SK-N-SH (cell line): ENCODE measurements around the gene OR52A1. TPM values are rescaled to one million over a fixed set of nuclear protein-coding genes. Genes with fewer than 3 reads are reported as not detected.
"Not testable (repeated sequence)": the region's sequence is repeated elsewhere in the genome, so short reads cannot be mapped to it uniquely, and the experiment has no call there.

Experiments
- CTCF ChIA-PET: fragments of 300-600, 350-600 bp; formaldehyde crosslinking; extraction: SDS; loops from one replicate; lab custom pipeline; 2021; lab: Yijun Ruan, JAX
- POLR2A ChIA-PET: fragments of 350-600 bp; sonication (Branson Sonifier 250); formaldehyde crosslinking; extraction: SDS; loops from one replicate; lab custom pipeline; 2020; ENCODE audit warnings: antibody characterized with exemption, inconsistent platforms; lab: Yijun Ruan, JAX
- DNase-seq: peaks from one replicate; pipeline ENCODE4 v3.0.0; 2012
- H2AFZ ChIP-seq: fragments of 200-600 bp; sonication (generic); 2 replicates; pipeline ENCODE4 v1.8.1; 2016; ENCODE audit warnings: antibody characterized with exemption, mild to moderate bottlenecking, low read depth
- H3F3A ChIP-seq: fragments of 200-600 bp; sonication (generic); replicated peaks from 2 replicates; pipeline ENCODE3; 2016; ENCODE audit warnings: antibody characterized with exemption, mild to moderate bottlenecking; ENCODE audit not compliant: insufficient read depth
- H3K27ac ChIP-seq, 2 experiments: fragments of 200-500 bp in 1 of 2; fragments of 200-600 bp in 1 of 2; sonication (Bioruptor generic) in 1 of 2; sonication (generic), shearing (Covaris generic) in 1 of 2; 2 replicates each; pipeline versions ENCODE4 v1.5.1 to v1.6.1; 2014 to 2016; ENCODE audit warnings: low read depth in 2 of 2, inconsistent platforms in 1 of 2, low read length in 1 of 2, mild to moderate bottlenecking in 1 of 2, mixed read lengths in 1 of 2
- H3K27me3 ChIP-seq: fragments of 200-600 bp; sonication (generic), shearing (Covaris generic); 2 replicates; pipeline ENCODE4 v1.6.1; 2016; ENCODE audit warnings: mixed run types; ENCODE audit not compliant: insufficient read depth
- H3K36me3 ChIP-seq, 2 experiments: fragments of 200-500 bp in 1 of 2; fragments of 200-600 bp in 1 of 2; sonication (Bioruptor generic) in 1 of 2; sonication (generic) in 1 of 2; replicated peaks in 1 of 2; 2 replicates each; pipeline versions ENCODE3 to v1.5.1; 2014 to 2016; ENCODE audit warnings: low read length in 1 of 2, mild to moderate bottlenecking in 1 of 2; ENCODE audit not compliant: insufficient read depth in 2 of 2, control insufficient read depth in 1 of 2
- H3K4me1 ChIP-seq, 2 experiments: fragments of 200-500 bp in 1 of 2; fragments of 200-600 bp in 1 of 2; sonication (Bioruptor generic) in 1 of 2; sonication (generic), shearing (Covaris generic) in 1 of 2; 2 replicates each; pipeline versions ENCODE4 v1.5.1 to v1.6.1; 2014 to 2016; ENCODE audit warnings: low read depth in 1 of 2, low read length in 1 of 2, mixed run types in 1 of 2; ENCODE audit not compliant: insufficient read depth in 2 of 2, control insufficient read depth in 1 of 2
- H3K4me2 ChIP-seq: fragments of 200-600 bp; sonication (generic), shearing (Covaris generic); 2 replicates; pipeline ENCODE4 v1.6.1; 2017; ENCODE audit warnings: mixed run types
- H3K4me3 ChIP-seq, 2 experiments: fragments of 200-500 bp in 1 of 2; fragments of 200-600 bp in 1 of 2; sonication (Bioruptor generic) in 1 of 2; sonication (generic), shearing (Covaris generic) in 1 of 2; 2 replicates each; pipeline versions ENCODE4 v1.5.1 to v1.8.1; 2014 to 2016; ENCODE audit warnings: low read depth in 2 of 2, inconsistent platforms in 1 of 2, low read length in 1 of 2, mild to moderate bottlenecking in 1 of 2, mixed read lengths in 1 of 2, moderate library complexity in 1 of 2
- H3K79me2 ChIP-seq: fragments of 200-600 bp; sonication (generic); 2 replicates; pipeline ENCODE4 v1.8.1; 2017; ENCODE audit warnings: mild to moderate bottlenecking; ENCODE audit not compliant: insufficient read depth
- H3K9ac ChIP-seq: fragments of 200-600 bp; sonication (generic); 2 replicates; pipeline ENCODE4 v1.6.1; 2017; ENCODE audit warnings: mixed run types
- H3K9me2 ChIP-seq: fragments of 200-600 bp; sonication (generic); 2 replicates; pipeline ENCODE4 v1.6.1; 2017; ENCODE audit warnings: mixed run types
- H3K9me3 ChIP-seq: fragments of 200-600 bp; sonication (generic); 2 replicates; pipeline ENCODE4 v1.6.1; 2017; ENCODE audit warnings: mixed run types, mild to moderate bottlenecking, moderate library complexity
- H4K20me1 ChIP-seq: fragments of 200-600 bp; sonication (generic); 2 replicates; pipeline ENCODE4 v1.6.1; 2017; ENCODE audit warnings: mild to moderate bottlenecking, mixed run types; ENCODE audit not compliant: insufficient read depth
- EP300 ChIP-seq, 2 experiments: IDR thresholded peaks; 2 replicates each; pipeline versions ENCODE4 v1.4.0 to v1.6.1; 2012; ENCODE audit warnings: borderline replicate concordance in 1 of 2, low read depth in 1 of 2, low read length in 1 of 2
- EZH2phosphoT487 ChIP-seq: fragments of 200-600 bp; sonication (generic); IDR thresholded peaks from 2 replicates; pipeline ENCODE4 v1.6.1; 2017; ENCODE audit warnings: low read depth, mixed run types, mild to moderate bottlenecking, antibody characterized with exemption, moderate library complexity, borderline replicate concordance
- MAX ChIP-seq: IDR thresholded peaks from 2 replicates; pipeline ENCODE4 v1.4.0; 2012; ENCODE audit warnings: low read depth
- MXI1 ChIP-seq: IDR thresholded peaks from 2 replicates; pipeline ENCODE4 v1.6.1; 2012; ENCODE audit warnings: mild to moderate bottlenecking, low read depth, low read length, improper control_type of control experiment
- RCOR1 ChIP-seq: fragments of 150-350 bp; IDR thresholded peaks from 2 replicates; pipeline ENCODE4 v1.6.1; 2017; ENCODE audit warnings: antibody characterized with exemption, low read length
- SMC3 ChIP-seq: IDR thresholded peaks from 2 replicates; pipeline ENCODE4 v1.6.1; 2012; ENCODE audit warnings: low read depth, low read length, improper control_type of control experiment
- TEAD4 ChIP-seq: IDR thresholded peaks from 2 replicates; pipeline ENCODE4 v1.4.0; 2012; ENCODE audit warnings: mild to moderate bottlenecking, borderline replicate concordance; ENCODE audit not compliant: insufficient read depth
- WGBS: methylation state at CpG from one replicate; pipeline ENCODE4 v1.1.6; 2017; ENCODE audit warnings: low lambda C conversion rate; 5-methylcytosine and 5-hydroxymethylcytosine counted together
- polyA plus RNA-seq, 3 experiments: library from polyadenylated mRNA; depleted of rRNA; stranded (reverse); fragments of >200 nt; gene quantifications; 2 replicates each; pipeline ENCODE4 v1.2.3, GENCODE V29; 2012

The OR52A1 gene
- polyA plus RNA-seq, 1 of the 3 experiments (the other 2 are of a cell fraction) = not detected

DNA sequence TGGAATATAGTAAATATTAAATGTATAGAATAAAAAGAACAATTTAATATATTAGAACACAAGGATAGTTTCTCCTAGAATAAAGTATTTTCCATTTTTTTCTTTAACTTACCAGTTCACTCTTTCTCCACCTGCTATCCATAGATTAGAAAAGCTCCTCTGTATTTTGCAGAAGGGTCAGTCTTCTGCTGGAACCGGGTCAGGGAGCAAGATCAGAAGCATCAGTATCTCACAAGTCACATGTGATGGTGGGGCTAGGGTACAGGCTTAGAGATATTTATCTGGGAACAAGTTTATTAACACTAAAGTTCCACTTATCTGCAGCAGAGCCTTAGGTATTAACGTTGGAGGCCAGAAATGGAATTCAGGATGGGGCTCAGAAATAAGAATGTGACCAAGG, 17.3 kb upstream of the OR52A1 start (continued):
- TF ChIP-seq RCOR1 (no peak), EP300 (IDR thresholded peaks at IDR 0.05; ENCODE audit: borderline replicate concordance in 1 of 2, low read depth in 1 of 2, low read length in 1 of 2) (no peak), SMC3 (no peak), TEAD4 (no peak), MAX (no peak), MXI1 (no peak), EZH2phosphoT487 (no peak)

GRCh38 chr11:5165898-5166297, 11.3 kb upstream of the OR52A1 start:
- H3K9me2 ChIP-seq, H3K4me3 ChIP-seq, H3K27me3 ChIP-seq, H3K4me2 ChIP-seq, H3K9me3 ChIP-seq, H3K27ac ChIP-seq, H3K9ac ChIP-seq, H4K20me1 ChIP-seq, H3K36me3 ChIP-seq, H3K79me2 ChIP-seq, H2AFZ ChIP-seq, DNase-seq, POLR2A ChIA-PET, H3F3A ChIP-seq, H3K4me1 ChIP-seq, CTCF ChIA-PET: not testable (repeated sequence)

DNA sequence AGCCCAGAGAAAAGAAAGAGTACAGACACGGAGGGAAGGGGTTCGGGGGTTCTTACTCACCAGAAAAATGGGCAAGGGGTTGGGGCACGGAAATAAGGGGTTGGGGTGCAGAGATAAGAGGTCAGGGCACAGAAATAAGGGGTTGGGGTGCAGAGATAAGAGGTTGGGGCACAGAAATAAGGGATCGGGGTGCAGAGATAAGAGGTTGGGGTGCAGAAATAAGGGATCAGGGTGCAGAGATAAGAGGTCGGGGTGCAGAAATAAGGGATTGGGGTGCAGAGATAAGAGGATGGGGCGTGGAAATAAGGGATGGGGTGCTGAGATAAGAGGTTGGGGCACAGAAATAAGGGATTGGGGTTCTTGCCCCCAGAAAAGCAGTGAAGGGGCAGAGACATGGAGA, 10.2 kb upstream of the OR52A1 start:
- H3K27me3 ChIP-seq, H3K9me3 ChIP-seq, POLR2A ChIA-PET, H3K9me2 ChIP-seq, H3F3A ChIP-seq, H3K36me3 ChIP-seq, H4K20me1 ChIP-seq, H3K27ac ChIP-seq, H3K4me1 ChIP-seq, DNase-seq, H2AFZ ChIP-seq, H3K4me3 ChIP-seq, H3K4me2 ChIP-seq, H3K79me2 ChIP-seq, H3K9ac ChIP-seq, CTCF ChIA-PET: not testable (repeated sequence)
- 5% methylated on average over 6 of the region's 6 CpGs for WGBS

- H3K79me2 ChIP-seq = not testable (repeated sequence)
Observed at GRCh38 chr11:5161045-5161444, 6.5 kb upstream of the OR52A1 start.

GRCh38 chr11:5160217-5160616, 5.7 kb upstream of the OR52A1 start:
- 7% methylated on average over 4 of the region's 4 CpGs for WGBS
- H3K4me1 ChIP-seq, H3K4me3 ChIP-seq, H3K27me3 ChIP-seq, H3K27ac ChIP-seq, H3K9me2 ChIP-seq, POLR2A ChIA-PET, H3K79me2 ChIP-seq, H3K4me2 ChIP-seq, H3K36me3 ChIP-seq, CTCF ChIA-PET, H4K20me1 ChIP-seq, H2AFZ ChIP-seq, H3K9me3 ChIP-seq, DNase-seq, H3F3A ChIP-seq, H3K9ac ChIP-seq: not testable (repeated sequence)

More at GRCh38 chr11:5161045-5161444, 6.5 kb upstream of the OR52A1 start:
- WGBS = 9% methylated on average over 1 of the region's 1 CpG
- H3F3A ChIP-seq, H3K9ac ChIP-seq, H3K9me2 ChIP-seq, DNase-seq, H3K36me3 ChIP-seq, H3K27ac ChIP-seq, H4K20me1 ChIP-seq, POLR2A ChIA-PET, H2AFZ ChIP-seq, H3K4me2 ChIP-seq, H3K4me3 ChIP-seq, H3K9me3 ChIP-seq, H3K4me1 ChIP-seq, H3K27me3 ChIP-seq, CTCF ChIA-PET: not testable (repeated sequence)
